Measurements from ENCODE around the gene KLHDC7A. TPM values are rescaled to one million over a fixed set of nuclear protein-coding genes. Genes with fewer than 3 reads are reported as not detected.

The KLHDC7A gene
- total RNA-seq, 1 donor from 2014 or later: not detected

GRCh38 chr1:18527514-18527913, 46.8 kb downstream of the KLHDC7A start:
- Histone ChIP-seq H3K27ac (no peak overlapping the region), H3K36me3 (no peaks in the 10 kb centered on the region), H3K4me1 (no peaks in the 10 kb centered on the region), H3K27me3 (no peaks in the 10 kb centered on the region), H3K9me3 (no peaks in the 10 kb centered on the region), H3K4me3 (no peak overlapping the region)
- peak in 1 of 2 donors; percentile 34 for DNase-seq (ENCODE audit: extremely low spot score in 2 of 2)
- TF ChIP-seq POLR2AphosphoS5 (IDR thresholded peaks at IDR 0.05; ENCODE audit: insufficient read depth in 1 of 2, low read depth in 1 of 2): no peak
- intact Hi-C loops (cut with DNase I): no loop called here

DNA sequence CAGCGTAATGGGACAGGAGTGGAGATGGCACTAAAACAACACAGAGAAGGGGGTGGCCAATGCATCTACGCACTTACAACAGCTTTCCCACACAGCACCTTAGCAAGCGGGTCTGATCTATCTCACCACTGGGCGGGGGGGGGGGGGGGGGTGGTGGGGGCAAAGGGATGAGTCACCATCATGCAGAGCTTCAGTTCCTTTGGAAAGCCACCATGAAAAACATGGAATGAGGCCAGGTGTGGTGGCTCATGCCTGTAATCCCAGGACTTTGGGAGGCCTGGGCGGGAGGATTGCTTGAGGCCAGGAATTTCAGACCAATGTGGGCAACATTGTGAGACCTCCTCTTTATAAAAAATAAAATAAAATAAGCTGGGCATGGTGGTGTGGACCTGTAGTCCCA, 47.2 kb downstream of the KLHDC7A start:
- Histone ChIP-seq H3K27ac (no peak overlapping the region), H3K4me1 (no peaks in the 10 kb centered on the region), H3K36me3 (no peaks in the 10 kb centered on the region), H3K9me3 (no peaks in the 10 kb centered on the region), H3K27me3 (no peaks in the 10 kb centered on the region), H3K4me3 (no peak overlapping the region)
- intact Hi-C loops (cut with DNase I): no loop called here
- TF ChIP-seq CTCF (IDR thresholded peaks at IDR 0.05): no peak
- no peak for TF ChIP-seq POLR2AphosphoS5 (IDR thresholded peaks at IDR 0.05; ENCODE audit: insufficient read depth in 1 of 2, low read depth in 1 of 2)
- no peak for TF ChIP-seq POLR2A (IDR thresholded peaks at IDR 0.05)
- peak in 1 of 2 donors; percentile 37 for DNase-seq (ENCODE audit: extremely low spot score in 2 of 2)

- no peak for TF ChIP-seq POLR2A (IDR thresholded peaks at IDR 0.05)
- DNase-seq (ENCODE audit: extremely low spot score in 2 of 2): peak in 1 of 2 donors; percentile 62
- H3K36me3 ChIP-seq: no peaks in the 10 kb centered on the region
- no peaks in the 10 kb centered on the region for H3K9me3 ChIP-seq
- intact Hi-C loops (cut with DNase I): no loop called here
- H3K27me3 ChIP-seq: no peaks in the 10 kb centered on the region
- no peak overlapping the region for H3K4me3 ChIP-seq
- no peaks in the 10 kb centered on the region for H3K4me1 ChIP-seq
- no peak overlapping the region for H3K27ac ChIP-seq
Observed at GRCh38 chr1:18528616-18529015, 47.9 kb downstream of the KLHDC7A start.

GRCh38 chr1:18529714-18530113, 49.0 kb downstream of the KLHDC7A start:
- Histone ChIP-seq H3K27ac (no peak overlapping the region), H3K27me3 (no peaks in the 10 kb centered on the region), H3K9me3 (no peaks in the 10 kb centered on the region), H3K36me3 (no peaks in the 10 kb centered on the region), H3K4me3 (no peak overlapping the region), H3K4me1 (no peaks in the 10 kb centered on the region)
- DNase-seq (ENCODE audit: extremely low spot score in 2 of 2): peak; percentile 34 to 40
- intact Hi-C loops (cut with DNase I): no loop called here
- no peak for TF ChIP-seq CTCF (IDR thresholded peaks at IDR 0.05)
- no peak for TF ChIP-seq POLR2AphosphoS5 (IDR thresholded peaks at IDR 0.05; ENCODE audit: insufficient read depth in 1 of 2, low read depth in 1 of 2)
- no peak for TF ChIP-seq POLR2A (IDR thresholded peaks at IDR 0.05)

- DNase-seq (ENCODE audit: extremely low spot score in 2 of 2): peak; percentile 58 to 77
- Histone ChIP-seq H3K27me3 (no peaks in the 10 kb centered on the region), H3K9me3 (no peaks in the 10 kb centered on the region), H3K27ac (no peak overlapping the region), H3K4me1 (no peaks in the 10 kb centered on the region), H3K4me3 (no peak overlapping the region), H3K36me3 (no peaks in the 10 kb centered on the region)
- no peak for TF ChIP-seq POLR2AphosphoS5 (IDR thresholded peaks at IDR 0.05; ENCODE audit: insufficient read depth in 1 of 2, low read depth in 1 of 2)
- no peak for TF ChIP-seq CTCF (IDR thresholded peaks at IDR 0.05)
- TF ChIP-seq POLR2A (IDR thresholded peaks at IDR 0.05): no peak
- intact Hi-C loops (cut with DNase I): no loop called here
Observed at GRCh38 chr1:18530587-18531502, 50.1 kb downstream of the KLHDC7A start.

DNA sequence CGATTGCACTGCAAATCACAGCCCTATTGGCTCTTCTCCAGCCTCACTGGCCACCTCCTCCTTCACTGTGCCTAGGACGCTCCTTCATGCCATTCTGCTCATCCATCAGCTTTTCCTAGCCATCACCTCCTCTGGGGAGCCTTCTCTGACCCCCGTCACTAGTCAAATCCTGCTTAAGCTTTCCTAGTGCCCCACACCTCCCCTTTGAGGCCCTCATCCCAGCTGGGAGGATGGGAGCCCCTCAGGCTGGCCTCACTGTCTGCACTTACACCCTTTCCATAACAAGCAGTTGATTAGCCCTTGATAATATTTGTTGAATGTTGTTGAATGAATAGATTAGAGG, 50.7 kb downstream of the KLHDC7A start:
- peak; percentile 29 to 91 for DNase-seq (ENCODE audit: extremely low spot score in 2 of 2)
- no peaks in the 10 kb centered on the region for H3K9me3 ChIP-seq
- H3K27ac ChIP-seq: no peak overlapping the region
- intact Hi-C loops (cut with DNase I): no loop called here
- H3K36me3 ChIP-seq: no peaks in the 10 kb centered on the region
- H3K27me3 ChIP-seq: no peaks in the 10 kb centered on the region
- no peak for TF ChIP-seq POLR2A (IDR thresholded peaks at IDR 0.05)
- no peak for TF ChIP-seq CTCF (IDR thresholded peaks at IDR 0.05)
- no peak for TF ChIP-seq POLR2AphosphoS5 (IDR thresholded peaks at IDR 0.05; ENCODE audit: insufficient read depth in 1 of 2, low read depth in 1 of 2)
- no peak overlapping the region for H3K4me3 ChIP-seq
- H3K4me1 ChIP-seq: no peaks in the 10 kb centered on the region
